Vagina (tissue), 2 donors: ENCODE results near the gene DNAH7. TPM values are rescaled to one million over a fixed set of nuclear protein-coding genes. Genes with fewer than 3 reads are reported as not detected.

ENCODE experiments used
- DNase-seq, 2 donors: peaks; one replicate each; pipeline ENCODE4 v3.0.0-alpha.2; 2017; ENCODE audit errors: extremely low spot score in 2 of 2
- H3K27ac ChIP-seq: fragments of 200-600 bp; sonication (generic); one replicate; pipeline ENCODE4 v1.5.1; 2019
- H3K27me3 ChIP-seq: fragments of 200-600 bp; sonication (generic); one replicate; pipeline ENCODE4 v1.5.1; 2019
- H3K36me3 ChIP-seq, 2 donors: fragments of 200-600 bp; sonication (generic); one replicate each; pipeline ENCODE4 v1.5.1; 2017 to 2019
- H3K4me1 ChIP-seq: fragments of 200-600 bp; sonication (generic); one replicate; pipeline ENCODE4 v1.5.1; 2019
- H3K4me3 ChIP-seq, 2 donors: fragments of 200-600 bp; sonication (generic); 1 replicate in 1 of 2; 2 replicates in 1 of 2; pipeline ENCODE4 v1.5.1; 2016 to 2019
- H3K9me3 ChIP-seq: fragments of 200-600 bp; sonication (generic); one replicate; pipeline ENCODE4 v1.5.1; 2019
- POLR2A ChIP-seq, 2 donors: fragments of 450-650 bp; IDR thresholded peaks; one replicate each; pipeline ENCODE4 v1.6.1; 2017; ENCODE audit warnings: antibody characterized with exemption in 2 of 2, mild to moderate bottlenecking in 2 of 2, moderate library complexity in 2 of 2
- POLR2AphosphoS5 ChIP-seq, 2 donors: sonication (generic); formaldehyde crosslinking; IDR thresholded peaks; one replicate each; pipeline ENCODE4 v1.9.0; 2017; ENCODE audit warnings: antibody characterized with exemption in 2 of 2, mild to moderate bottlenecking in 2 of 2, low read depth in 1 of 2; ENCODE audit not compliant: insufficient read depth in 1 of 2
- intact Hi-C: fragments of 100-400 bp; cut with DNase I; formaldehyde crosslinking; loops from one replicate; pipeline ENCODE4 v1.15.1; 2023
- total RNA-seq: library from RNA; depleted of rRNA; stranded (reverse); fragments of >200 nt; gene quantifications from one replicate; pipeline ENCODE4 v1.2.3, GENCODE V29; 2016
- TF ChIP-seq, protein P1 (sequence below), 3 experiments: fragments of 450-650 bp in 2 of 3; fragments of 200-600 bp in 1 of 3; sonication (generic) in 1 of 3; IDR thresholded peaks; one replicate each; pipeline ENCODE4 v1.5.1; 2017 to 2019; ENCODE audit warnings: antibody characterized with exemption in 3 of 3, mild to moderate bottlenecking in 2 of 3, moderate library complexity in 2 of 3

Gene DNAH7
- total RNA-seq, 1 donor from 2014 or later: 0.49 TPM

DNA sequence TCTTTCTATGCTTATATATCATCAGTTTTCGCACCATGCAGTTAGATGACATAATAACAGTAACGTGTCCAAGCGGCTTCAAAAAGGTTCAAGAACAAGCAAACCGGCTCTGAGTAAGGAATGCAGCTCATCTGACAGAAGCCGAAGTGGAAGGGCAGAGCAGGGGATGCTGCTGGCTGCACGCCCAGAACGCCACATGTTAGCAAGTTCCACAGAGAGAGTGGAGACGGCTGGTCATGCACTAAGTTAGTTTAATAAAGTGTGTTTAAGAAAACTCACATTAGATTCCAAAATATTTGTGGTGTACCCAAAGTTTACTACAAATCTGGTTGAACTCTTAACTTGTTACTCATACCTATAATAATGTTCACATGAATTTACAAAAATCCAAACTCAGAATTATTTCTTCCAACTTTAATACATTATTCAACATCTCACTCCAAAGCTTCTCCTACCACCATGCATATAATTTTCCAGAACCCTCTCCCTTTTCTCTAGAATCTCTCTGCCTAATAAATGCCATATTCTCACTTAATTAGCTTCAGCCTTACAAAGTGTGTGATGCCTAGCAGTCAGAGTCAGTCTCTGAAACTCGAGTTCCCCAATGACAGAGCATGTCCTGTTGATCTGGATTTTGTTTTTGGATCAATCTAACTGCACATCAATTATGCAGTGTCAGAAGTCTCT is 170.0 kb downstream of the DNAH7 start:
- intact Hi-C loops: loop anchor here (10.0 kb wide), 1 partner anchor 1436 kb away; no protein-coding TSS in a partner anchor
- H3K27me3 ChIP-seq: no peaks in the 10 kb centered on the region
- H3K27ac ChIP-seq: no peak overlapping the region
- H3K4me1 ChIP-seq: no peaks in the 10 kb centered on the region
- no peaks in the 10 kb centered on the region for H3K9me3 ChIP-seq
- no peak for DNase-seq
- H3K36me3 ChIP-seq: no peaks in the 10 kb centered on the region
- TF ChIP-seq, protein P1, sequence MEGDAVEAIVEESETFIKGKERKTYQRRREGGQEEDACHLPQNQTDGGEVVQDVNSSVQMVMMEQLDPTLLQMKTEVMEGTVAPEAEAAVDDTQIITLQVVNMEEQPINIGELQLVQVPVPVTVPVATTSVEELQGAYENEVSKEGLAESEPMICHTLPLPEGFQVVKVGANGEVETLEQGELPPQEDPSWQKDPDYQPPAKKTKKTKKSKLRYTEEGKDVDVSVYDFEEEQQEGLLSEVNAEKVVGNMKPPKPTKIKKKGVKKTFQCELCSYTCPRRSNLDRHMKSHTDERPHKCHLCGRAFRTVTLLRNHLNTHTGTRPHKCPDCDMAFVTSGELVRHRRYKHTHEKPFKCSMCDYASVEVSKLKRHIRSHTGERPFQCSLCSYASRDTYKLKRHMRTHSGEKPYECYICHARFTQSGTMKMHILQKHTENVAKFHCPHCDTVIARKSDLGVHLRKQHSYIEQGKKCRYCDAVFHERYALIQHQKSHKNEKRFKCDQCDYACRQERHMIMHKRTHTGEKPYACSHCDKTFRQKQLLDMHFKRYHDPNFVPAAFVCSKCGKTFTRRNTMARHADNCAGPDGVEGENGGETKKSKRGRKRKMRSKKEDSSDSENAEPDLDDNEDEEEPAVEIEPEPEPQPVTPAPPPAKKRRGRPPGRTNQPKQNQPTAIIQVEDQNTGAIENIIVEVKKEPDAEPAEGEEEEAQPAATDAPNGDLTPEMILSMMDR (IDR thresholded peaks at IDR 0.05): no peak
- TF ChIP-seq POLR2A (IDR thresholded peaks at IDR 0.05): no peak
- no peak for TF ChIP-seq POLR2AphosphoS5 (IDR thresholded peaks at IDR 0.05; ENCODE audit: insufficient read depth in 1 of 2, low read depth in 1 of 2)
- no peak overlapping the region for H3K4me3 ChIP-seq

GRCh38 chr2:195891081-195891480 is 177.6 kb downstream of the DNAH7 start:
- Histone ChIP-seq H3K9me3 (no peaks in the 10 kb centered on the region), H3K27me3 (no peaks in the 10 kb centered on the region), H3K36me3 (no peaks in the 10 kb centered on the region), H3K4me1 (no peaks in the 10 kb centered on the region), H3K27ac (no peak overlapping the region), H3K4me3 (no peak overlapping the region)
- TF ChIP-seq POLR2AphosphoS5 (IDR thresholded peaks at IDR 0.05; ENCODE audit: insufficient read depth in 1 of 2, low read depth in 1 of 2): no peak
- no peak for TF ChIP-seq POLR2A (IDR thresholded peaks at IDR 0.05)
- TF ChIP-seq, protein P1 (IDR thresholded peaks at IDR 0.05): no peak
- intact Hi-C loops: loop anchor here (10.0 kb wide), 1 partner anchor 1444 kb away; no protein-coding TSS in a partner anchor
- no peak for DNase-seq

DNA sequence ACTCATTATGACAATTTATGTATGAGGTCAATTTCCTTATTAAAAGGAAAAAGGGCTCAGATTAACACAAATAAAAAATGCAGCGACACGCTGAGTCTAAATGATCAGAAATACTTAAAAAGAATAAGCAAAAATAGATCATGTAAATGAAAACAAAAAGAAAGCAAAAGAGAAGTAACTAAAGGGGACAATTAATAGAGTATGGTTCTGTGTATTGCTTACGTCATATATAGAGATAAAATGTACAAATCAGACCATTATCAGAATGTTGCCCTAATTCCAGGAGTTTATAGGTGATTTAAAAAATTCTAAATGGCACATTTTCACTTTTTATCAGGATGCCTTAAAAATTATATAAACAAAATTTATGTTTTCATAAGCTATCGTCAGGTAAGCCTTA is 189.5 kb downstream of the DNAH7 start:
- no peak overlapping the region for H3K4me3 ChIP-seq
- H3K9me3 ChIP-seq: no peaks in the 10 kb centered on the region
- no peak for TF ChIP-seq POLR2A (IDR thresholded peaks at IDR 0.05)
- TF ChIP-seq, protein P1 (IDR thresholded peaks at IDR 0.05): no peak
- TF ChIP-seq POLR2AphosphoS5 (IDR thresholded peaks at IDR 0.05; ENCODE audit: insufficient read depth in 1 of 2, low read depth in 1 of 2): no peak
- H3K4me1 ChIP-seq: no peaks in the 10 kb centered on the region
- H3K27me3 ChIP-seq: no peaks in the 10 kb centered on the region
- intact Hi-C loops: no loop called here
- H3K36me3 ChIP-seq: no peaks in the 10 kb centered on the region
- no peak for DNase-seq
- H3K27ac ChIP-seq: no peak overlapping the region

- H3K36me3 ChIP-seq: no peaks in the 10 kb centered on the region
- no peak overlapping the region for H3K27ac ChIP-seq
- no peaks in the 10 kb centered on the region for H3K9me3 ChIP-seq
- no peaks in the 10 kb centered on the region for H3K27me3 ChIP-seq
- intact Hi-C loops: no loop called here
- H3K4me3 ChIP-seq: no peak overlapping the region
- no peaks in the 10 kb centered on the region for H3K4me1 ChIP-seq
- no peak for DNase-seq
- TF ChIP-seq, protein P1 (IDR thresholded peaks at IDR 0.05): no peak
- TF ChIP-seq POLR2AphosphoS5 (IDR thresholded peaks at IDR 0.05; ENCODE audit: insufficient read depth in 1 of 2, low read depth in 1 of 2): no peak
- TF ChIP-seq POLR2A (IDR thresholded peaks at IDR 0.05): no peak
Observed at GRCh38 chr2:195871326-195871725, 197.3 kb downstream of the DNAH7 start.

DNA sequence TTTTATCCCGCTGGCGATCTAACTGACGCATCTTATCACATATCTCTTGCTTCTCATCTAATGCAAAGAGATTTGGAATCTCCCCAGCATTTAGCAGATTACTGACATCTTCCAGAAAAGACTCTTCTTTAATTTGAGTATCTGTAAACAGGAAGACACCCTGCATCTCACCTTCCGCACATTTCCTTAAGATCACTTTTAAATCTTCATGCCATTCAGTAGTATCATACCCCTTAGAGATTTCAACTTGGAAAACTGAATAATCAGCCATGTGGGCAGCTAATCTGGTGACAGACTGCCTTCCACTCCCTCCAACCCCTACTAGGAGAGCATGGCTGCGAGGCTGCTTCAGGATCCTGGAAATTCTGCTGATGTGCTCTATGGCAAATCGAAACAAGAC is 204.3 kb downstream of the DNAH7 start:
- H3K27me3 ChIP-seq: no peaks in the 10 kb centered on the region
- no peak for DNase-seq
- no peaks in the 10 kb centered on the region for H3K4me1 ChIP-seq
- no peaks in the 10 kb centered on the region for H3K36me3 ChIP-seq
- TF ChIP-seq POLR2AphosphoS5 (IDR thresholded peaks at IDR 0.05; ENCODE audit: insufficient read depth in 1 of 2, low read depth in 1 of 2) (no peak), POLR2A (IDR thresholded peaks at IDR 0.05) (no peak)
- TF ChIP-seq, protein P1 (IDR thresholded peaks at IDR 0.05): no peak
- H3K4me3 ChIP-seq: no peak overlapping the region
- no peaks in the 10 kb centered on the region for H3K9me3 ChIP-seq
- no peak overlapping the region for H3K27ac ChIP-seq
- intact Hi-C loops: no loop called here
